Raji (cell line): Measurements from ENCODE around the gene HCST.

Source experiments
- POLR2A ChIP-seq: IDR thresholded peaks from 2 replicates; pipeline ENCODE4 v1.6.1; 2011; ENCODE audit warnings: low read depth, low read length, control low read depth; ENCODE audit not compliant: insufficient read depth

HCST gene

DNA sequence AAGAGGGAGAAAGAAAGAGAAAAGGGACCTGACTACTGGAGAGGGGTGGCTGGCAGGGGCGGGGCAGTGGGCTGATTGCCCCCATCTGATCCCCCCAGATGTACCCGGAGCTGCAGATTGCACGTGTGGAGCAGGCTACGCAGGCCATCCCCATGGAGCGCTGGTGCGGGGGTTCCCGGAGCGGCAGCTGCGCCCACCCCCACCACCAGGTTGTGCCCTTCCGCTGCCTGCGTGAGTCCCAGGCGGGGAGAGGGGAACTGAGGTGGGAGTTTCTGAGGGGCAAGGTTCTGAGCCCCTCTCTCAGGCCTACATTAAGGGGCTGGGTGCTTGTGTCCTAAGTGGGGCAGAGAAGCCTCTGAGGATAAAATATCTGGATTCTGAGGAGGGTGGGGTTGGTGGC lies 31.5 kb upstream of the HCST start:
- no peak for TF ChIP-seq POLR2A

DNA sequence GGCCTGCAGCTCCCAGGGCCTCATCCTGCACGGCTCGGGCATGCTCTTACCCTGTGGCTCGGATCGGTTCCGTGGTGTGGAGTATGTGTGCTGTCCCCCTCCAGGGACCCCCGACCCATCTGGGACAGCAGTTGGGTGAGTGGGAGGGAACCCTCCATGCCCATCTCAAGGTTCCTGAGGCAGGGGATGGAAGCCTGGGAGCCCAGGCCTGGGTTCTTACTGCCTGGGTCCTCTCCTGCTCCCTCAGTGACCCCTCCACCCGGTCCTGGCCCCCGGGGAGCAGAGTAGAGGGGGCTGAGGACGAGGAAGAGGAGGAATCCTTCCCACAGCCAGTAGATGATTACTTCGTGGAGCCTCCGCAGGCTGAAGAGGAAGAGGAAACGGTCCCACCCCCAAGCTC lies 30.7 kb upstream of the HCST start:
- no peak for TF ChIP-seq POLR2A

DNA sequence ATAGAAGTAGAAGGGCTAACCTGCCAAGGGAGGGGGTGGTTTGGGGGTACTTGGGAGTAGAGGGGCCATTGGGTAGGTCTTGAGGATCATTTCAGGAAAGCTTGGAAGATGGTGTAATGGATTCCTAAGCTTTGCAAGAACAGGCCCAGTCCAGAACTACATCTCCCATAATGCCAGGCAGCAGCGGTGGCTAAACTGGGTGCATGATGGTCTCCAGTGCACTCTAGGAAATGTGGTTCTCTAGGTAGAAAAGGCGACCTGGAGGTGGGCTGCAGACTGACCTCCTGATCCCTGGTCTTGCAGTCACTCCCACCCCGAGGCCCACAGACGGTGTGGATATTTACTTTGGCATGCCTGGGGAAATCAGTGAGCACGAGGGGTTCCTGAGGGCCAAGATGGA lies 30.1 kb upstream of the HCST start:
- TF ChIP-seq POLR2A: no peak

DNA sequence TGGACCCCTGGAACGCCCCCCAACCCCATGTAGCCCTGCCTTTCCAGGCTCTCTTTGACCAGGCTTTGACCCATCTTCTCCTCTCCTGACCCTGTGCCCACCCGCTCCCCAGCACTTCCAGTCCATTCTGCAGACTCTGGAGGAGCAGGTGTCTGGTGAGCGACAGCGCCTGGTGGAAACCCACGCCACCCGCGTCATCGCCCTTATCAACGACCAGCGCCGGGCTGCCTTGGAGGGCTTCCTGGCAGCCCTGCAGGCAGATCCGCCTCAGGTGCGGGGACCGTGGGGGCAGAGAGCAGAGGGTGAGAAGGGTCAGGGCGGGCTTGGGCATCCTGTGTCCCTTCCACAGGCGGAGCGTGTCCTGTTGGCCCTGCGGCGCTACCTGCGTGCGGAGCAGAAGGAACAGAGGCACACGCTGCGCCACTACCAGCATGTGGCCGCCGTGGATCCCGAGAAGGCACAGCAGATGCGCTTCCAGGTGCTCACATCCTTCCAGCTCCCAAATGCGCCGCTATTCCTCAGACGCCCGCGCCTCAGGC lies 27.9 kb upstream of the HCST start:
- no peak for TF ChIP-seq POLR2A

DNA sequence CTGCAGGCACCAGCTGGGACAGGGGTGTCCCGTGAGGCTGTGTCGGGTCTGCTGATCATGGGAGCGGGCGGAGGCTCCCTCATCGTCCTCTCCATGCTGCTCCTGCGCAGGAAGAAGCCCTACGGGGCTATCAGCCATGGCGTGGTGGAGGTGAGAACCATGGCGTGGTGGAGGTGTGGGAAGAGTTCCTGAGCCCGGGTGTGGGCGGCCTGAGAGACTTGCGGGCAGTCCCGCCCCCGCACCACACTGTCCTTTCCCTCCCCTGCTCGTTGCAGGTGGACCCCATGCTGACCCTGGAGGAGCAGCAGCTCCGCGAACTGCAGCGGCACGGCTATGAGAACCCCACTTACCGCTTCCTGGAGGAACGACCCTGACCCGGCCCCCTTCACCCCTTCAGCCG lies 23.3 kb upstream of the HCST start:
- TF ChIP-seq POLR2A: no peak

DNA sequence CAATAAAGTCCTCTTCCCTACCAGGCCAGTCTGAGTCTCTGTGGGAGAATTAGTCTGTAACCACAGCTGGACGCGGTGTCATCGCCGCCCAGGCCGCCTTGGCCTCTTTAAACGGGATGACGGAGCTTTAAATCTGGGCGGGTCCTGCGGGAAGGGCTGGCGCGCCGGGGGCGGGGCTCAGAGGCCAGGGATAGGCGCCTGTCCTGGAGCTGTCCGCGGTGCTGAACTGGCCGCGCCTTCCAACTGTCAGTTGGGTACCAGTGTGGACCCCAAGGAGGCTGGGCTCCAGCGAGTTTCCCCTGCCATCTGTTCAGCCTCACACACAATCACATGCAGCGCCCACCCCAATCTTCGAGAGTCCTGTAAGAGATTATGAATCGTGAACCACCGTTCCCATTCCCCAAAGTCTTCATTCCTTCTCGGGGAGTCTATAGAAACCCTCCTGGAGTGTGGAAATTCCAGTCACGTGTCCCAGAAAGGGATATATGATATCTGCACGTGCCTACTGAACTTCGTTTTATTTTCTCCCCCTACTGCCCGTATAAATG lies 22.5 kb upstream of the HCST start:
- TF ChIP-seq POLR2A: no peak

DNA sequence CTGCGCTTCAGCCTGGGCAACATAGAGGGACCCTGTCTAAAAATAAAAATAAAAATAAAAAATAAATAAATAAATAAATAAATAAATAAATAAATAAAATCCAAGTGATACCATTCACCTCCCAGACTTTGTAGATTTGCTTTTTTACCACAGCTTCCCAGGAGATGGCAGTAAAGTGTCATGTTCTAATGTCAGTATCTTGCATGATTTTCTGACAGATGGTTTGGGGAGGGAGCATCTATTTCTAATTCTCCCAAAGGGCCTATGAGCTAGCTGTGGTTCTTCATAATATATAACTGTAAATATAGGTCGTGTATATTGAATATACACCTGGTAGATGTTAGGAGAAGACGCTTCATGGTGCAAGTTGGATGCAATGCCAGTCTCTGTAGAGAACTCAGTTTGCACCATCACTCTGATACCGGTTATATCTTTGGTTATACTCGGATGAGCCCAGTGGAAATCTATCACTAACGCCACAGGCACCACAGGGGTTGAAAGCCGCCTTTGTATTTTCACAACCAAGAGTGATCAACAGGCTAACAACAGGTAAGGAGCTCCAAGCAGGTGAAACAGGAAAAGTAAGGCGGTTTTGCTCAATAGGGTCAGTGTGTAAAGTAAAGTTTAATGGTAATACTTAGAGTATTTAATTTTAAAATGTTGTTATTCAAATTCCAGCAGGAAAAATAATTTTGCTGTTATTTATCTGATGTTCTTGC lies 20.1 kb upstream of the HCST start:
- no peak for TF ChIP-seq POLR2A

DNA sequence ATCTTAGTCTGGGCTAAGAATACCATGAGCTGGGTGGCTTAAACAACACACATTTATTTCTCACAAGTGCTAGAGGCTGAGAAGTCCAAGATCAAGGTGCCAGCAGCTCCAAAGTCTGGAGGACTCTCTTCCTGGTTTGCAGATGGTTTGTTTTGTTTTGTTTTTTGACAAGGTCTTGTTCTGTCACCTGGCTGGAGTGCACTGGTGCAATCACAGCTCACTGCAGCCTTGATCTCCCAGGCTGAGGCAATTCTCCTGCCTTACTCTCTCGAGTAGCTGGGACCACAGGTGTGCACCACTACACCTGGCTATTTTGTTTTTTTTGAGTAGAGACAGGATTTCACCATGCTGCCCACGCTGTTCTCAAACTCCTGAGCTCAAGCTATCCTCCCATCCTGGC lies 18.4 kb upstream of the HCST start:
- TF ChIP-seq POLR2A: peak; percentile 24; the same call in 1 of the 2 replicates

DNA sequence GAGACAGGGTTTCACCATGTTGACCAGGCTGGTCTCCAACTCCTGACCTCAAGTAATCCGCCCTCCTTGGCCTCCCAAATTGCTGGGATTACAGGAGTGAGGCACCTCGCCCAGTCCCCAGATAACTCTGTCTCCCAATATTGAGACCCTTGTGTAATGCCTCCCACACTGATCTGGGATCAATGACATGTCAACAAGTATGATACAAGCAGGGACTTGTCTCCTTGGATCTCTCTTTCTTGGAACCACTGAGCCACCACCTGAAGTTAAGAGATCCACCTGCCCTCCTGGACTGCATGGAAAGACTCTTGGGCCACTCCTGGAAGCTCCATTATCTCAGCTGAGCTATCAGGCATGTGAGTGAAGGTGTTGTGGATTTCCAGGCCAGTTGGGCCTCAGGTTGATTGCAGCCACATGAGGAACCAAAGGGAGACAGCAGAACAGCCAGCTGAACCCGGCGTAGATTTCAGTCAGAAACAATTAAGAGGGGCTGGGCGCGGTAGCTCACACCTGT lies 17.0 kb upstream of the HCST start:
- 0 out of 2 replicates have a peak, but pooled peaks have one; percentile 15 for TF ChIP-seq POLR2A

DNA sequence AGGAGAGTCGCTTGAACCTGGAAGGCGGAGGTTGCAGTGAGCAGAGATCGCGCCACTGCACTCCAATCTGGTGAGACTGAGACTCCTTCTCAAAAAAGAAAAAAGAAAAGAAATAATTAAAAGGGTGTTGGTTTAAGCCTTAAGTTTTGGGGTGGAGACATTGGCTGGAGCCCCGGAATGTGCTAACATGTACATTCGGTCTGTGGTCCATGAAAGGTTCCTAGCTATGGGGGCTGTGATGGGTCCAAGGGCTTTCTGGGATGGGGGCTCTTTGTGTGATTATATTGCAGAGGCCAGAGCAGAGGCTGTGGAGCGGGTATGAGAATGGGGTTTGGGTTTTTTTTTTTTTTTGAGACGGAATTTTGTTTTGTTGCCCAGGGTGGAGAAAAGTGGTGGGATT lies 16.4 kb upstream of the HCST start:
- no peak for TF ChIP-seq POLR2A

DNA sequence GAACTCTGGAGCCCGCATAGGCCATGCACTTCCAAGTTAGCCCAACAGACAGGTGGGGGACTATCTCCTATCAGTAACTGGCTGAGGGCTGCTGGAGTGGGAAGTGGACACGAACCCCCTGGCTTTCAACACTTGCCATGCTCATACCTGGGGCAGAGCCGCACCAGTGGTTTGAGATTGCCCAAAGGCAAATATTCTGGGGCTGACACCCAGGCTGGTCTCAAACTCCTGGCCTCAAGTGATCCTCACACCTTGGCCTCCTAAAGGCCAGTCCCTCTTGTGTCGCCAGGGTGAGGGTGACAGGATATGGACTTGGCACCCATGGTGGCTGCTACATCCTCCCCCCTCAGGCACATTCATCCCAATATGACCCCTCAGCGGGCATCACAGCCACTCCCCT lies 15.1 kb upstream of the HCST start:
- TF ChIP-seq POLR2A: no peak

DNA sequence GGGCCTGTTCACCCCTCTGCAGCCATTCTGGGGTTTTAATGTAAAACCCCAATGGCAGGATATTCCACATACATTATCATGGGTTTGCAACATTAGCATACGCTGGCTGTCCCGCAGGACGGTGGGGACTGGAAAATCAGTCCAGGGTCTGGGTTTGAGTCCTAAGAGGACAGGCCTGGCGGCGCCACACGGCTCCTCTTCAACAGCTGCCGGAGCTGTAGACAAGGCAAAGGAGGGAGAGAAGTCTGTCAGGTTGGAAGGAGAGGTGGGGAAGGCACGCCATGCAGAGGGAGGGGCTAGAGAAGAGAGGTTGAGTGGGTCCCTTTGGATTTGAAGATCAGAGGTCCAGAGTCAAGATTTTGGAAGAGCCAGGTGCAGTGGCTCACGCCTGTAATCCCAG lies 13.9 kb upstream of the HCST start:
- no peak for TF ChIP-seq POLR2A

DNA sequence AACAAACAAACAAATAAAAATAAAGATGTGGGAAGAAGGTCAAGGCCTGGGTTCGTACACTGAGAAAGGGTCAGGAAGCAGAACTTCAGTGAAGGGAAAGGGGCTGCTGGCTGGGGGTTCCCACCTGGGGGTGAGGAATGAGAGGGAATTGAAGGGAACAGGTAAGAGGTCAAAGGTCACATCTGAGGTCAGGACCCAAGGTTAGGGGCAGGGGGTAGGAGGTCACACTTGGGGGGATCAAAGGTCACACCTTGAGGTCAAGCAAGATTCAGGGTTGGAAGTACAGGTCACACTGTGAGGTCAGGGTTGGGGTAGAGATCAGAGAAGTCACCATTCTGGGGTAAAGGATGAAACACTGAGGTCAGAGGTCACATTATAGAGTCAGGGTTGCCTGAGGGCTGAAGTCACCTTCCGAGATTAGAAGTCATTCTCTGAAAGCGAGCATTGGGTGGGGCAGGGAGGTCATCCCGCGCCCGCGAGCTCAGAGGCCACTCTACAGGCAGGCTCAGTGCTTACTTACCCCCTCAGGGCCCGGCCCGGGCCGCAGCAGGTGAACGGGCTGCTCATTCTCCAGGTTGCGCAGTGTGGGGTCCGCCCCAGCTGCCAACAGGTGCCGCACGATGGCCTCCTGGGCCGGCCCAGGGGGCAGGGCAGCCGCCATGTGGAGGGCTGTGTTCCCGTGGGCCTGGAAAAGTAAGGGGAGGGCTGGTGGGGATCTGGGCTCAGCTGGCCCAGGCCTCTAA lies 12.8 kb upstream of the HCST start:
- no peak for TF ChIP-seq POLR2A

DNA sequence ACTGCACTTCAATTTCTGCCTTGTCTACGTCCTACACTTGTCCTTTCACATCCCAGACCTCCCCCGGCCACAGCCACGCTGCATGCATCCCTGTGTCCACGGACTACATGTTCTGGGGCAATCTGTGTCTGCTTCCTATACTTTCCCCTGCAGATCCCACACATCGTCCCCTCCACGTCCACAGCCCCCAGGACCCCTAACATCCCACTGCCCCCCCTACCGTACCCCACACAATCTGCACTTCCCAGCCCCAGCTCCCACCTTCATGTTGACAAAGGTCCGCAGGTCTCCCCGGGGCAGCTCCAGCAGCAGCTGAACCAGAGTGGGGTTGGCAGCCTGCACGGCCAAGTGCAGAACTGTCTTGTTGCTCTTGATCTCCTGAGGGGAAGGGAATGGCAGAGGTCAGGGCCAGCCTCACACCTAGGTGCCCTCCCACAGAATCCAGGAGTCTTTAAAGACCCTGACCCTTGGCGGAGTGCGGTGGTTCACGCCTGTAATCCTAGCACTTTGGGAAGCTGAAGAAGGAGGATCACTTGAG lies 12.1 kb upstream of the HCST start:
- TF ChIP-seq POLR2A: no peak

DNA sequence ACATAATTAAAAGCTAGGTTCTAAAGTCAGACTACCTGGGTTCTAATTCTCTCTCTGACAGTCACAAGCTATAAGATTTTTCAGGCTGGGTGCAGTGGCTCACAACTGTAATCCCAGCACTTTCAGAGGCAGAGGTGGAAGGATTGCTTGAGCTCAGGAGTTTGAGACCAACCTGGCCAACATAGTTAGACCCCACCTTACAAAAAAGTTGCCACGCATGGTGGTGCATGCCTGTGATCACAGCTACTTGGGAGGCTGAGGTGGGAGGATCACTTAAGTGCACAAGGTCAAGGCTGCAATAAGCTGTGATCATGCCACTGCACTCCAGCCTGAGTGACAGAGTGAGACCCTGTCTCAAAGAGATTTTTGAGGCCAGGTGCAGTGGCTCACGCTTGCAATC lies 8.0 kb upstream of the HCST start:
- TF ChIP-seq POLR2A: no peak

DNA sequence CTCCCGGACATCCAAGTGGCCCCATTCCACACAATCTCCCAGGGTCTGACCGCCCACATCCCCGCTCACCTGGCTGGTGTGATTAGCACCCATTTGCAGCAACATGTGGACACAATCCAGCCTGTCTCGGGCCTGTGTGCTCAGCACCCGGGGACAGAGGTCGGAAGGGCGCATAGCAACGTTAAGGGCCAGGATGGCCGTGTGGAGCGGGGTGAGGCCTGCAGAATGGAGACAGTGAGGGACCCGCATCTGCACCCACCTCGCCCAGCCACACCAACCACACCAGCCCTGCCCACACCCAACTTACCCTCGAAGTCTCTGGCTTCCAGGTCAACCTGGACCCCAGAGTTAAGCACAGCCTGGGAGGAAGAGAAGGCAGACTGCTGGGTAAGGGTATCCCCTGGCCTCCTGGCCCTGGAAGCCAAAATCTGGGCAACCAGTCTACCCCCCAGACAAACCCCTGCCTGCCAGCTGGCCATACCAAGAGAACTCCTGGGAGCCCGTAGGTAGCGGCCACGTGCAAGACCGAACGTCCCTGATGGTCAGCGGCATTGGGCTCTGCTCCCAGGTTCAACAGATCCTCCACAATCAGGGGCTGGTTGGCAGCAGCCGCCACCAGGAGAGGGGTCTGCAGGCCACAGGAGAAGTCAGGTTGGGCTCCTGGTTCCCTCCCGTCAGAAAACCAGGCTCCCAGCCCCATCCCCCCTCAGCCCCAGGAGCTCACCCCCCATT lies 6.3 kb upstream of the HCST start:
- no peak for TF ChIP-seq POLR2A

DNA sequence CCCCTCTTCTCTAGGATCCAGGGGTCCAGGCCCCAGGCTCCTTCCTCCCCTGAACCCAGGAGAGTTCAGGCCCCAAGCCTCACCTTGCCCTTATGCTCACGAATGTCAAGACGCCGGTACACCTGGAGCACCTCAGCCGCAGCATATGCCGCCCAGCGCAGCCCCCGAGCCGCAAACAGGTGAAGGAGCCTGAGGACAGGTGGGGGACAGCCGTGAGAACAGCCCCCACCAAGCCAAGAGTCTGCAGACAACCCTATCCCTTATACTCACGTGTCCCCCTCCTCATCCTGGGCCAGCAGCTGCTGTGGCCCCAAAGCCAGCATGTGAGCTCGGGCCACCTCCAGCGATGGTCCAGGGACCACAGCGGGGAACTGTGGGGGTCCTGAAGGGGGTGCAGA lies 5.7 kb upstream of the HCST start:
- TF ChIP-seq POLR2A: no peak
